SK-N-SH (cell line): ENCODE measurements around the gene CCDC102B. TPM values are rescaled to one million over a fixed set of nuclear protein-coding genes. Genes with fewer than 3 reads are reported as not detected.

ENCODE experiments used
- CTCF ChIA-PET: fragments of 300-600, 350-600 bp; formaldehyde crosslinking; extraction: SDS; loops from one replicate; lab custom pipeline; 2021; lab: Yijun Ruan, JAX
- POLR2A ChIA-PET: fragments of 350-600 bp; sonication (Branson Sonifier 250); formaldehyde crosslinking; extraction: SDS; loops from one replicate; lab custom pipeline; 2020; ENCODE audit warnings: antibody characterized with exemption, inconsistent platforms; lab: Yijun Ruan, JAX
- DNase-seq: peaks from one replicate; pipeline ENCODE4 v3.0.0; 2012
- H2AFZ ChIP-seq: fragments of 200-600 bp; sonication (generic); 2 replicates; pipeline ENCODE4 v1.8.1; 2016; ENCODE audit warnings: antibody characterized with exemption, mild to moderate bottlenecking, low read depth
- H3F3A ChIP-seq: fragments of 200-600 bp; sonication (generic); replicated peaks from 2 replicates; pipeline ENCODE3; 2016; ENCODE audit warnings: antibody characterized with exemption, mild to moderate bottlenecking; ENCODE audit not compliant: insufficient read depth
- H3K27ac ChIP-seq, 2 experiments: fragments of 200-500 bp in 1 of 2; fragments of 200-600 bp in 1 of 2; sonication (Bioruptor generic) in 1 of 2; sonication (generic), shearing (Covaris generic) in 1 of 2; 2 replicates each; pipeline versions ENCODE4 v1.5.1 to v1.6.1; 2014 to 2016; ENCODE audit warnings: low read depth in 2 of 2, inconsistent platforms in 1 of 2, low read length in 1 of 2, mild to moderate bottlenecking in 1 of 2, mixed read lengths in 1 of 2
- H3K27me3 ChIP-seq: fragments of 200-600 bp; sonication (generic), shearing (Covaris generic); 2 replicates; pipeline ENCODE4 v1.6.1; 2016; ENCODE audit warnings: mixed run types; ENCODE audit not compliant: insufficient read depth
- H3K36me3 ChIP-seq, 2 experiments: fragments of 200-500 bp in 1 of 2; fragments of 200-600 bp in 1 of 2; sonication (Bioruptor generic) in 1 of 2; sonication (generic) in 1 of 2; replicated peaks in 1 of 2; 2 replicates each; pipeline versions ENCODE3 to v1.5.1; 2014 to 2016; ENCODE audit warnings: low read length in 1 of 2, mild to moderate bottlenecking in 1 of 2; ENCODE audit not compliant: insufficient read depth in 2 of 2, control insufficient read depth in 1 of 2
- H3K4me1 ChIP-seq, 2 experiments: fragments of 200-500 bp in 1 of 2; fragments of 200-600 bp in 1 of 2; sonication (Bioruptor generic) in 1 of 2; sonication (generic), shearing (Covaris generic) in 1 of 2; 2 replicates each; pipeline versions ENCODE4 v1.5.1 to v1.6.1; 2014 to 2016; ENCODE audit warnings: low read depth in 1 of 2, low read length in 1 of 2, mixed run types in 1 of 2; ENCODE audit not compliant: insufficient read depth in 2 of 2, control insufficient read depth in 1 of 2
- H3K4me2 ChIP-seq: fragments of 200-600 bp; sonication (generic), shearing (Covaris generic); 2 replicates; pipeline ENCODE4 v1.6.1; 2017; ENCODE audit warnings: mixed run types
- H3K4me3 ChIP-seq, 2 experiments: fragments of 200-500 bp in 1 of 2; fragments of 200-600 bp in 1 of 2; sonication (Bioruptor generic) in 1 of 2; sonication (generic), shearing (Covaris generic) in 1 of 2; 2 replicates each; pipeline versions ENCODE4 v1.5.1 to v1.8.1; 2014 to 2016; ENCODE audit warnings: low read depth in 2 of 2, inconsistent platforms in 1 of 2, low read length in 1 of 2, mild to moderate bottlenecking in 1 of 2, mixed read lengths in 1 of 2, moderate library complexity in 1 of 2
- H3K79me2 ChIP-seq: fragments of 200-600 bp; sonication (generic); 2 replicates; pipeline ENCODE4 v1.8.1; 2017; ENCODE audit warnings: mild to moderate bottlenecking; ENCODE audit not compliant: insufficient read depth
- H3K9ac ChIP-seq: fragments of 200-600 bp; sonication (generic); 2 replicates; pipeline ENCODE4 v1.6.1; 2017; ENCODE audit warnings: mixed run types
- H3K9me2 ChIP-seq: fragments of 200-600 bp; sonication (generic); 2 replicates; pipeline ENCODE4 v1.6.1; 2017; ENCODE audit warnings: mixed run types
- H3K9me3 ChIP-seq: fragments of 200-600 bp; sonication (generic); 2 replicates; pipeline ENCODE4 v1.6.1; 2017; ENCODE audit warnings: mixed run types, mild to moderate bottlenecking, moderate library complexity
- H4K20me1 ChIP-seq: fragments of 200-600 bp; sonication (generic); 2 replicates; pipeline ENCODE4 v1.6.1; 2017; ENCODE audit warnings: mild to moderate bottlenecking, mixed run types; ENCODE audit not compliant: insufficient read depth
- EP300 ChIP-seq, 2 experiments: IDR thresholded peaks; 2 replicates each; pipeline versions ENCODE4 v1.4.0 to v1.6.1; 2012; ENCODE audit warnings: borderline replicate concordance in 1 of 2, low read depth in 1 of 2, low read length in 1 of 2
- EZH2phosphoT487 ChIP-seq: fragments of 200-600 bp; sonication (generic); IDR thresholded peaks from 2 replicates; pipeline ENCODE4 v1.6.1; 2017; ENCODE audit warnings: low read depth, mixed run types, mild to moderate bottlenecking, antibody characterized with exemption, moderate library complexity, borderline replicate concordance
- FOXM1 ChIP-seq: IDR thresholded peaks from 2 replicates; pipeline ENCODE4 v1.4.0; 2012; ENCODE audit warnings: low read depth, mild to moderate bottlenecking
- MEF2A ChIP-seq: IDR thresholded peaks from 2 replicates; pipeline ENCODE4 v1.4.0; 2012; ENCODE audit warnings: low read depth, borderline replicate concordance
- NRF1 ChIP-seq: IDR thresholded peaks from 2 replicates; pipeline ENCODE4 v1.6.1; 2012; ENCODE audit warnings: low read depth, mild to moderate bottlenecking, low read length
- TCF12 ChIP-seq: IDR thresholded peaks from 2 replicates; pipeline ENCODE4 v1.4.0; 2012
- TEAD4 ChIP-seq: IDR thresholded peaks from 2 replicates; pipeline ENCODE4 v1.4.0; 2012; ENCODE audit warnings: mild to moderate bottlenecking, borderline replicate concordance; ENCODE audit not compliant: insufficient read depth
- WGBS: methylation state at CpG from one replicate; pipeline ENCODE4 v1.1.6; 2017; ENCODE audit warnings: low lambda C conversion rate; 5-methylcytosine and 5-hydroxymethylcytosine counted together
- polyA plus RNA-seq, 3 experiments: library from polyadenylated mRNA; depleted of rRNA; stranded (reverse); fragments of >200 nt; gene quantifications; 2 replicates each; pipeline ENCODE4 v1.2.3, GENCODE V29; 2012
- TF ChIP-seq, protein P1 (sequence below): fragments of 200-600 bp; sonication (generic); IDR thresholded peaks from 2 replicates; pipeline ENCODE4 v1.6.1; 2017; ENCODE audit warnings: antibody characterized with exemption, mild to moderate bottlenecking, moderate library complexity
- TF ChIP-seq, protein P2 (sequence below): fragments of 150-350 bp; IDR thresholded peaks from 2 replicates; pipeline ENCODE4 v1.6.1; 2016; ENCODE audit warnings: mild to moderate bottlenecking, low read depth, low read length
- TF ChIP-seq, protein P3 (sequence below): fragments of 150-350 bp; IDR thresholded peaks from 2 replicates; pipeline ENCODE4 v1.6.1; 2017; ENCODE audit warnings: antibody characterized with exemption, low read length, low read depth, borderline replicate concordance
- TF ChIP-seq, protein P4 (sequence below): IDR thresholded peaks from 2 replicates; pipeline ENCODE4 v1.4.0; 2012; ENCODE audit warnings: low read depth, borderline replicate concordance

Gene CCDC102B
- polyA plus RNA-seq, 1 of the 3 experiments (the other 2 are of a cell fraction) = 2.0 TPM

DNA sequence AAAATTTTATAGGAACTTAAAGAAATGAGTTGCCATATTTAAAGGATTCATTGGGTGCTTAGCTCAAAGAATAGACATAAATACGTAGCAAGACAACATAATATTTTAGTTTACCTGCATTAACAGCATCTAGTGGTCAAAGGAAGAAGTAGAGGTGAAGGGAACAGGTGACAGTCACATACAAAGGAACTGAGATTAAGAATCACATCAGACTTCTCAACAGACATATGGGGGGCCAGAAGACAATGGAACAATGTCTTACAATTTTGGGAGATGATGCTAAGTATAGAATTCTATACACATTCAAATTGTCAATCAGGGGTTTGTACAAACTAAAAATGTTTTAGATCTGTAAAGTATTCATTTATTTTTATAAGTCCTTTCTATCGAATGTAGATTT lies 38.6 kb upstream of the CCDC102B start:
- Histone ChIP-seq H3K9me2 (no peaks in the 10 kb centered on the region), H3K27ac (no peak overlapping the region)
- DNase-seq = no peak
- TF ChIP-seq EZH2phosphoT487 = no peak
- TF ChIP-seq, all 33 proteins: peak for 0
- Histone ChIP-seq H4K20me1 (no peaks in the 10 kb centered on the region), H3K4me1 (no peaks in the 10 kb centered on the region), H3K27me3 (no peaks in the 10 kb centered on the region), H3K4me3 (no peak overlapping the region), H3F3A (peaks cover 2% of the 10 kb centered on the region), H3K9ac (no peak overlapping the region), H3K36me3 (no peaks in the 10 kb centered on the region), H3K79me2 (no peaks in the 10 kb centered on the region), H3K4me2 (no peak overlapping the region), H3K9me3 (peaks cover 19% of the 10 kb centered on the region; the same call in 1 of the 2 replicates), H2AFZ (no peak overlapping the region)
- WGBS = 65% methylated on average over 2 of the region's 2 CpGs
- ChIA-PET CTCF (interaction anchor here (1.0 to 1.3 kb wide), 2 partner anchors 12 to 24 kb away, joined by 3 to 4 read pairs; no protein-coding TSS in a partner anchor), POLR2A (no interaction called here)

DNA sequence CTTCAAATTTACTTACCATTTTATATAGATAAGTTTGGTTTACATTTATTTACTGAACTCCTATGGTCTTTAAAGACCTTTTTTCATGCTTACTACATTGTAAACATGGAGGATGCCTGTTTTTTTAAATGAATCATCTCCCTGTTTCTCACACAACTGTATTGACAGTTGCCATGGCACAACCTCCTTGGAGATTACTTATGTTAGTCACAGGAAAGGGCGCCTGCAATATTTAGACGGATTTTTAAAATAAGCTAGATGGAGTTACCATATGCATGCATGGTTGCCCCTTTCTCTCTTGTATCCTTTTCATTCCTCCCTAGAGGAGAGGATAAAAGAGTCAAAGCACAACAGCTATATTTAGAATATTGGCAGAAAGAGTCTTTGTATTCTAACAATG lies 34.8 kb upstream of the CCDC102B start:
- H3K4me3 ChIP-seq = no peak overlapping the region
- H3K36me3 ChIP-seq = no peaks in the 10 kb centered on the region
- ChIA-PET POLR2A (no interaction called here), CTCF (no interaction called here)
- H3K9ac ChIP-seq = no peak overlapping the region
- H3K9me2 ChIP-seq = no peaks in the 10 kb centered on the region
- no peak for TF ChIP-seq MEF2A
- no peak for DNase-seq
- no peak overlapping the region for H3K27ac ChIP-seq
- no peaks in the 10 kb centered on the region for H3K27me3 ChIP-seq
- 84% methylated on average over 2 of the region's 2 CpGs for WGBS
- H3K9me3 ChIP-seq = 0 out of 2 replicates have a peak, but pooled peaks cover 19% of the 10 kb centered on the region
- H4K20me1 ChIP-seq = no peaks in the 10 kb centered on the region
- H3F3A ChIP-seq = no peaks in the 10 kb centered on the region
- H2AFZ ChIP-seq = no peak overlapping the region
- H3K4me2 ChIP-seq = no peak overlapping the region
- no peaks in the 10 kb centered on the region for H3K4me1 ChIP-seq
- no peaks in the 10 kb centered on the region for H3K79me2 ChIP-seq

DNA sequence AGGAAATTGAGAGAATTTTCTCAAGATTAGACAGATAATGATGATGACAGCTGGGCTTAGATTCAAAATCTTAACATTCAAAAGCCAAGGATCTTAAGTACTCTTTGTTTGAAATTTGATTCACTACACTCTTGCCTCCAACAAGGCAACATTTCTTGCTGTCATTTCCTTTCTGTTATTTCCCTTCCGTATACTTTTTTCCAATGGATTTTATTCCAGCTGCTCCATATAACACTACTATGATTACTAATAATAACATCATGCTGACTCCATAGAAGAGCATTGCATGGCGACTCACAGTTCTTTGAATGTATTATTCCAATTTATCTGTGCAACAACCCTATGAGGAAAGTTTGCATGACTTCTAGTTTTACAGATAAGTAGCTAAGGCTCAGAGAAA lies 33.9 kb upstream of the CCDC102B start:
- Histone ChIP-seq H3K9ac (no peak overlapping the region), H3K4me3 (no peak overlapping the region), H3K27ac (0 out of 4 replicates have a peak overlapping the region, but pooled peaks of 1 of the 2 experiments have one; percentile 2), H3K36me3 (no peaks in the 10 kb centered on the region), H3K4me2 (no peak overlapping the region), H2AFZ (no peak overlapping the region), H3K9me3 (0 out of 2 replicates have a peak, but pooled peaks cover 10% of the 10 kb centered on the region), H3K79me2 (no peaks in the 10 kb centered on the region), H4K20me1 (no peaks in the 10 kb centered on the region), H3K27me3 (no peaks in the 10 kb centered on the region), H3K9me2 (no peaks in the 10 kb centered on the region), H3F3A (no peaks in the 10 kb centered on the region), H3K4me1 (no peaks in the 10 kb centered on the region)
- CTCF ChIA-PET = no interaction called here
- POLR2A ChIA-PET = no interaction called here
- TF ChIP-seq, protein P1, sequence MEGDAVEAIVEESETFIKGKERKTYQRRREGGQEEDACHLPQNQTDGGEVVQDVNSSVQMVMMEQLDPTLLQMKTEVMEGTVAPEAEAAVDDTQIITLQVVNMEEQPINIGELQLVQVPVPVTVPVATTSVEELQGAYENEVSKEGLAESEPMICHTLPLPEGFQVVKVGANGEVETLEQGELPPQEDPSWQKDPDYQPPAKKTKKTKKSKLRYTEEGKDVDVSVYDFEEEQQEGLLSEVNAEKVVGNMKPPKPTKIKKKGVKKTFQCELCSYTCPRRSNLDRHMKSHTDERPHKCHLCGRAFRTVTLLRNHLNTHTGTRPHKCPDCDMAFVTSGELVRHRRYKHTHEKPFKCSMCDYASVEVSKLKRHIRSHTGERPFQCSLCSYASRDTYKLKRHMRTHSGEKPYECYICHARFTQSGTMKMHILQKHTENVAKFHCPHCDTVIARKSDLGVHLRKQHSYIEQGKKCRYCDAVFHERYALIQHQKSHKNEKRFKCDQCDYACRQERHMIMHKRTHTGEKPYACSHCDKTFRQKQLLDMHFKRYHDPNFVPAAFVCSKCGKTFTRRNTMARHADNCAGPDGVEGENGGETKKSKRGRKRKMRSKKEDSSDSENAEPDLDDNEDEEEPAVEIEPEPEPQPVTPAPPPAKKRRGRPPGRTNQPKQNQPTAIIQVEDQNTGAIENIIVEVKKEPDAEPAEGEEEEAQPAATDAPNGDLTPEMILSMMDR = no peak
- TF ChIP-seq TCF12 (no peak), EP300 (IDR thresholded peaks at IDR 0.05; ENCODE audit: borderline replicate concordance in 1 of 2, low read depth in 1 of 2, low read length in 1 of 2) (no peak), MEF2A (no peak), FOXM1 (no peak), NRF1 (no peak), TEAD4 (no peak), EZH2phosphoT487 (no peak)
- TF ChIP-seq, protein P2, sequence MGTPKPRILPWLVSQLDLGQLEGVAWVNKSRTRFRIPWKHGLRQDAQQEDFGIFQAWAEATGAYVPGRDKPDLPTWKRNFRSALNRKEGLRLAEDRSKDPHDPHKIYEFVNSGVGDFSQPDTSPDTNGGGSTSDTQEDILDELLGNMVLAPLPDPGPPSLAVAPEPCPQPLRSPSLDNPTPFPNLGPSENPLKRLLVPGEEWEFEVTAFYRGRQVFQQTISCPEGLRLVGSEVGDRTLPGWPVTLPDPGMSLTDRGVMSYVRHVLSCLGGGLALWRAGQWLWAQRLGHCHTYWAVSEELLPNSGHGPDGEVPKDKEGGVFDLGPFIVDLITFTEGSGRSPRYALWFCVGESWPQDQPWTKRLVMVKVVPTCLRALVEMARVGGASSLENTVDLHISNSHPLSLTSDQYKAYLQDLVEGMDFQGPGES = no peak
- TF ChIP-seq, protein P3, sequence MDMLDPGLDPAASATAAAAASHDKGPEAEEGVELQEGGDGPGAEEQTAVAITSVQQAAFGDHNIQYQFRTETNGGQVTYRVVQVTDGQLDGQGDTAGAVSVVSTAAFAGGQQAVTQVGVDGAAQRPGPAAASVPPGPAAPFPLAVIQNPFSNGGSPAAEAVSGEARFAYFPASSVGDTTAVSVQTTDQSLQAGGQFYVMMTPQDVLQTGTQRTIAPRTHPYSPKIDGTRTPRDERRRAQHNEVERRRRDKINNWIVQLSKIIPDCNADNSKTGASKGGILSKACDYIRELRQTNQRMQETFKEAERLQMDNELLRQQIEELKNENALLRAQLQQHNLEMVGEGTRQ = no peak
- TF ChIP-seq, protein P4, sequence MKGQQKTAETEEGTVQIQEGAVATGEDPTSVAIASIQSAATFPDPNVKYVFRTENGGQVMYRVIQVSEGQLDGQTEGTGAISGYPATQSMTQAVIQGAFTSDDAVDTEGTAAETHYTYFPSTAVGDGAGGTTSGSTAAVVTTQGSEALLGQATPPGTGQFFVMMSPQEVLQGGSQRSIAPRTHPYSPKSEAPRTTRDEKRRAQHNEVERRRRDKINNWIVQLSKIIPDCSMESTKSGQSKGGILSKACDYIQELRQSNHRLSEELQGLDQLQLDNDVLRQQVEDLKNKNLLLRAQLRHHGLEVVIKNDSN = no peak
- WGBS = 56% methylated on average over 2 of the region's 2 CpGs
- DNase-seq = no peak
